ENCODE results near the gene BAIAP2. TPM values are rescaled to one million over a fixed set of nuclear protein-coding genes. Genes with fewer than 3 reads are reported as not detected.

Gene BAIAP2
- total and polyA plus RNA-seq, 8 donors: 21.1 to 263 (median 56.3) TPM

GRCh38 chr17:81157848-81158687, 123.1 kb downstream of the BAIAP2 start:
- TF ChIP-seq POLR2AphosphoS5 (IDR thresholded peaks at IDR 0.05) (no peak), EP300 (IDR thresholded peaks at IDR 0.05) (no peak), CTCF (IDR thresholded peaks at IDR 0.05) (no peak), POLR2A (IDR thresholded peaks at IDR 0.05) (no peak)
- 86 to 88% (median 87%) methylated on average over 22 to 39 of the region's 39 CpGs for WGBS, 5 donors
- intact Hi-C loops (cut with DNase I; ENCODE audit: low total_unique reads): no loop called here
- H3K4me1 ChIP-seq: peaks cover 0 to 3% (median 0%) of the 10 kb centered on the region in 4 donors
- no peak for DNase-seq
- peaks cover 0 to 9% (median 0%) of the 10 kb centered on the region in 3 donors for H3K27me3 ChIP-seq
- no peaks in the 10 kb centered on the region for H3K9me3 ChIP-seq
- no peaks in the 10 kb centered on the region for H3K36me3 ChIP-seq
- no peak overlapping the region for H3K4me3 ChIP-seq
- H3K27ac ChIP-seq: no peak overlapping the region

- H3K27ac ChIP-seq: no peak overlapping the region
- H3K4me3 ChIP-seq: peak overlapping the region in 2 of 4 donors; percentile 31 to 40
- intact Hi-C loops (cut with DNase I; ENCODE audit: low total_unique reads): no loop called here
- no peak for DNase-seq
- 88 to 94% (median 89%) methylated on average over 36 to 43 of the region's 43 CpGs for WGBS, 5 donors
- H3K36me3 ChIP-seq: no peaks in the 10 kb centered on the region
- no peaks in the 10 kb centered on the region for H3K9me3 ChIP-seq
- peaks cover 0 to 3% (median 0%) of the 10 kb centered on the region in 4 donors for H3K4me1 ChIP-seq
- TF ChIP-seq EP300 (IDR thresholded peaks at IDR 0.05) (no peak), CTCF (IDR thresholded peaks at IDR 0.05) (no peak), POLR2AphosphoS5 (IDR thresholded peaks at IDR 0.05) (no peak), POLR2A (IDR thresholded peaks at IDR 0.05) (no peak)
- H3K27me3 ChIP-seq: peaks cover 0 to 17% (median 0%) of the 10 kb centered on the region in 3 donors
Observed at GRCh38 chr17:81158688-81159590, 124.0 kb downstream of the BAIAP2 start.

- WGBS, 5 donors: 53 to 86% (median 75%) methylated on average over 17 to 25 of the region's 25 CpGs; no CpG with 5 or more reads in 1 of the 5 donors
- Histone ChIP-seq H3K36me3 (no peaks in the 10 kb centered on the region), H3K4me1 (peaks cover 0 to 8% (median 5%) of the 10 kb centered on the region in 4 donors), H3K27me3 (peaks cover 0 to 25% (median 3%) of the 10 kb centered on the region in 3 donors), H3K9me3 (no peaks in the 10 kb centered on the region), H3K27ac (peak overlapping the region in 4 of 5 donors; percentile 22 to 72 (median 46)), H3K4me3 (peak overlapping the region; percentile 24 to 40 (median 30))
- intact Hi-C loops (cut with DNase I; ENCODE audit: low total_unique reads): no loop called here
- TF ChIP-seq CTCF (IDR thresholded peaks at IDR 0.05): no peak
- no peak for TF ChIP-seq POLR2A (IDR thresholded peaks at IDR 0.05)
- no peak for TF ChIP-seq POLR2AphosphoS5 (IDR thresholded peaks at IDR 0.05)
- no peak for TF ChIP-seq EP300 (IDR thresholded peaks at IDR 0.05)
- DNase-seq: no peak
Observed at GRCh38 chr17:81159611-81160265, 124.8 kb downstream of the BAIAP2 start.
